HG02798 (cell line): ENCODE results near the gene TMEM255B.

Experiments
- ATAC-seq: cut with Tn5 transposase; IDR thresholded peaks from one replicate; pipeline ENCODE4 v1.9.1; 2021; ENCODE audit warnings: mild to moderate bottlenecking; ENCODE audit not compliant: unreplicated experiment, poor library complexity

Gene TMEM255B

GRCh38 chr13:113843063-113843654, 84.1 kb downstream of the TMEM255B start:
- ATAC-seq = no peak

- no peak for ATAC-seq
Observed at GRCh38 chr13:113843864-113844556, 85.0 kb downstream of the TMEM255B start.

GRCh38 chr13:113845055-113845454, 86.0 kb downstream of the TMEM255B start:
- ATAC-seq = no peak

GRCh38 chr13:113845723-113846635, 87.0 kb downstream of the TMEM255B start:
- ATAC-seq = no peak

- no peak for ATAC-seq
Observed at GRCh38 chr13:113846636-113847318, 87.8 kb downstream of the TMEM255B start.

- no peak for ATAC-seq
Observed at GRCh38 chr13:113848020-113848419, 89.0 kb downstream of the TMEM255B start.

- ATAC-seq = no peak
Observed at GRCh38 chr13:113848431-113849260, 89.6 kb downstream of the TMEM255B start.

GRCh38 chr13:113849546-113849945, 90.5 kb downstream of the TMEM255B start:
- no peak for ATAC-seq

- no peak for ATAC-seq
Observed at GRCh38 chr13:113849981-113850721, 91.1 kb downstream of the TMEM255B start.

- no peak for ATAC-seq
Observed at GRCh38 chr13:113850722-113851479, 91.9 kb downstream of the TMEM255B start.

- no peak for ATAC-seq
Observed at GRCh38 chr13:113851480-113851803, 92.4 kb downstream of the TMEM255B start.

GRCh38 chr13:113851826-113852535, 93.0 kb downstream of the TMEM255B start:
- no peak for ATAC-seq

- no peak for ATAC-seq
Observed at GRCh38 chr13:113852536-113853517, 93.8 kb downstream of the TMEM255B start.

- no peak for ATAC-seq
Observed at GRCh38 chr13:113853518-113854237, 94.7 kb downstream of the TMEM255B start.

- no peak for ATAC-seq
Observed at GRCh38 chr13:113854238-113855011, 95.4 kb downstream of the TMEM255B start.
